ENCODE data around the gene MXD1. TPM values are rescaled to one million over a fixed set of nuclear protein-coding genes. Genes with fewer than 3 reads are reported as not detected.

MXD1 gene
- total RNA-seq, 6 donors from 2014 or later, result 16.3 to 94.3 (median 33.8) TPM

- Histone ChIP-seq H3K36me3 (peaks cover 0 to 23% (median 11%) of the 10 kb centered on the region in 4 donors), H3K4me1 (peaks cover 7 to 32% (median 17%) of the 10 kb centered on the region in 4 donors), H3K27me3 (no peaks in the 10 kb centered on the region), H3K4me3 (no peak overlapping the region), H3K27ac (peak overlapping the region; percentile 73 to 83 (median 77)), H3K9me3 (no peaks in the 10 kb centered on the region)
- TF ChIP-seq POLR2A (IDR thresholded peaks at IDR 0.05) (no peak), EP300 (IDR thresholded peaks at IDR 0.05) (no peak), POLR2AphosphoS5 (IDR thresholded peaks at IDR 0.05) (no peak)
- TF ChIP-seq, protein P1, sequence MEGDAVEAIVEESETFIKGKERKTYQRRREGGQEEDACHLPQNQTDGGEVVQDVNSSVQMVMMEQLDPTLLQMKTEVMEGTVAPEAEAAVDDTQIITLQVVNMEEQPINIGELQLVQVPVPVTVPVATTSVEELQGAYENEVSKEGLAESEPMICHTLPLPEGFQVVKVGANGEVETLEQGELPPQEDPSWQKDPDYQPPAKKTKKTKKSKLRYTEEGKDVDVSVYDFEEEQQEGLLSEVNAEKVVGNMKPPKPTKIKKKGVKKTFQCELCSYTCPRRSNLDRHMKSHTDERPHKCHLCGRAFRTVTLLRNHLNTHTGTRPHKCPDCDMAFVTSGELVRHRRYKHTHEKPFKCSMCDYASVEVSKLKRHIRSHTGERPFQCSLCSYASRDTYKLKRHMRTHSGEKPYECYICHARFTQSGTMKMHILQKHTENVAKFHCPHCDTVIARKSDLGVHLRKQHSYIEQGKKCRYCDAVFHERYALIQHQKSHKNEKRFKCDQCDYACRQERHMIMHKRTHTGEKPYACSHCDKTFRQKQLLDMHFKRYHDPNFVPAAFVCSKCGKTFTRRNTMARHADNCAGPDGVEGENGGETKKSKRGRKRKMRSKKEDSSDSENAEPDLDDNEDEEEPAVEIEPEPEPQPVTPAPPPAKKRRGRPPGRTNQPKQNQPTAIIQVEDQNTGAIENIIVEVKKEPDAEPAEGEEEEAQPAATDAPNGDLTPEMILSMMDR (IDR thresholded peaks at IDR 0.05), result no peak
- ATAC-seq (ENCODE audit: low FRiP score in 2 of 2) (no peak), DNase-seq (no peak)
- 88 to 92% methylated on average over 3 to 8 of the region's 8 CpGs for WGBS, 2 donors
Measured at GRCh38 chr2:69945941-69946340, 31.0 kb downstream of the MXD1 start.

- H3K4me3 ChIP-seq, result no peak overlapping the region
- H3K27me3 ChIP-seq, result no peaks in the 10 kb centered on the region
- TF ChIP-seq POLR2AphosphoS5 (IDR thresholded peaks at IDR 0.05) (no peak), EP300 (IDR thresholded peaks at IDR 0.05) (no peak), POLR2A (IDR thresholded peaks at IDR 0.05) (no peak)
- TF ChIP-seq, protein P1 (IDR thresholded peaks at IDR 0.05), result no peak
- 47 to 54% methylated on average over 12 to 13 of the region's 13 CpGs for WGBS, 2 donors
- H3K9me3 ChIP-seq, result no peaks in the 10 kb centered on the region
- ATAC-seq (ENCODE audit: low FRiP score in 2 of 2), result peak; percentile 59 to 69
- peaks cover 7 to 32% (median 17%) of the 10 kb centered on the region in 4 donors for H3K4me1 ChIP-seq
- H3K27ac ChIP-seq, result peak overlapping the region; percentile 73 to 83 (median 77)
- H3K36me3 ChIP-seq, result peaks cover 0 to 16% (median 10%) of the 10 kb centered on the region in 4 donors
- no peak for DNase-seq
Measured at GRCh38 chr2:69946351-69947324, 31.7 kb downstream of the MXD1 start.

DNA sequence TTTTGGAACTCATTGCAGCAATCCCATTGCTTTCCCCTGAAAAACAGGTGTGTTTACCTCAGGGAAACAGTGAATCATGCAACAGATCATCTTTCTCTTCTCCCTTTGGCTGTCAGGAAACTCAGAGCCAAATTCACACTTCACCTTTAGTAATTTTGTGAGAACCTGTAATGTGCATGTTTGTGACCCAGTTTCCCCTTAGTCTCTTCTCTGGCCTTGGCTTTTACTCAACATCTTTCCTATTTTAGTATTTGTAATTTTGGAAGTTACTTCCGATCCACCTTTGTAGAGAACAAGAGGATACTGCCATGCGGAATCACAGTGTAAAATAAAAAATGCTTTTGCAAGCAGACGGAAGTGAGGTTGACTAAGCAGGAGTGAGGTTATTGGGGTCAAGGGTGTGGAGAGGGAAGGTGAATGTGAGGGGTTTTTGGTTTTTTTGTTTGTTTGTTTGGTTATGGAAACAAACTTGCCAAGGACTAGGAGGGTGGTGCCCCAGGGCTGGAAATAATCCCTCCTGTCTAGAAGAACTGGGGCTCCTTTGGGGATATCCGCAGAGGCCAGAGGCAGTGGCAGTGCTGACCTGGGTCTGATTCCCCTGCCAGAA is 32.5 kb downstream of the MXD1 start:
- Histone ChIP-seq H3K9me3 (no peaks in the 10 kb centered on the region), H3K27ac (peak overlapping the region; percentile 73 to 83 (median 77)), H3K36me3 (peaks cover 0 to 11% (median 4%) of the 10 kb centered on the region in 4 donors), H3K27me3 (no peaks in the 10 kb centered on the region), H3K4me3 (no peak overlapping the region), H3K4me1 (peaks cover 7 to 32% (median 17%) of the 10 kb centered on the region in 4 donors)
- 83% methylated on average over 4 of the region's 4 CpGs for WGBS, 2 donors
- no peak for DNase-seq
- no peak for TF ChIP-seq POLR2A (IDR thresholded peaks at IDR 0.05)
- TF ChIP-seq POLR2AphosphoS5 (IDR thresholded peaks at IDR 0.05), result no peak
- TF ChIP-seq, protein P1 (IDR thresholded peaks at IDR 0.05), result no peak
- no peak for TF ChIP-seq EP300 (IDR thresholded peaks at IDR 0.05)
- no peak for ATAC-seq (ENCODE audit: low FRiP score in 2 of 2)

DNA sequence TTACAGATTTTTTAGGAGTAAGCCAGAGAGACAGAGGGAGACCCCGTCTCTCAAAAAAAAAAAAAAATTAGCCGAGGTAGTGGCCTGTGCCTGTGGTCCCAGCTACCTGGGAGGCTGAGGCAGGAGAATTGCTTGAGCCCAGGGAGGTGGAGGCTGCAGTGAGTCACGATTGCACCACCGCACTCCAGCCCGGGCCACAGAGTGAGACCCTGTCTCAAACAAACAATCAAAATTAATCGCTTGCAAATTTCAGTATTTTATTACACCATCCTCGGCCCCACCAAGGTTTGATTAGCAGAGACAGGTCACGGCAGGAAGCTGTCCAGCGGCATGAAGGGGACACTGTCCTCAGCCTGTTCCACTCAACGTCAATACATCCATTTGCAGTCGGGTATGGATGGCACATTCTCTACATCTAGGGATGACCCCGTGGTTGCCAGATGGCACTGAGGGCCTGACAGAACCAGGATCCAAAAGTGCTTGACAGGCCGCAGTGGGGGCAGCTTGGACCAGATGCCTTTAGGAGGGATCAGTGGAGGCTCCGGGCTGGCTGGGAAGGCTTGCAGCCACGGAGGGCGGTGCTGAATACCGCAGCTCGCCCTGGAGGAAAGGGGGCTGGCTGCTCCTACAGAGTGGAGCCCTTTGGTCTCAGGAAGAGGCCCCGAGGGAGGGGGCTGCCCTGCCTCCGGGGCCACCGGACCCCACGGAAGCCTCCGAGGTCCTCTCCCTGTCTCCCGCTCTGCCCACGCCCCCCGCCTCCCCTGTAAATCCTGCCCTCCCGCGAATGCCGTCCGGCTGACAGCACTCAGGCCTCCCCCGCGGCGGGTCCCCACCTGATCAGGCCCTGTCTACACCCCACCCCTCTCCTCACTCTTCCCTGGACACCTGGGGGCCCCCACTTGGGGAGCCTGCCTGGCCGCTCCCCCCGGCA is 33.4 kb downstream of the MXD1 start:
- Histone ChIP-seq H3K27ac (peak overlapping the region; percentile 73 to 83 (median 77)), H3K4me1 (peaks cover 7 to 25% (median 13%) of the 10 kb centered on the region in 4 donors), H3K36me3 (peaks cover 0 to 3% (median under 1%) of the 10 kb centered on the region in 4 donors), H3K27me3 (no peaks in the 10 kb centered on the region), H3K4me3 (peak overlapping the region in 1 of 4 donors; percentile 9), H3K9me3 (no peaks in the 10 kb centered on the region)
- 68 to 80% methylated on average over 22 to 34 of the region's 35 CpGs for WGBS, 2 donors
- ATAC-seq (ENCODE audit: low FRiP score in 2 of 2) (no peak), DNase-seq (peak in 1 of 2 donors; percentile 73)
- TF ChIP-seq POLR2A (IDR thresholded peaks at IDR 0.05) (no peak), POLR2AphosphoS5 (IDR thresholded peaks at IDR 0.05) (no peak), EP300 (IDR thresholded peaks at IDR 0.05) (no peak)
- TF ChIP-seq, protein P1 (IDR thresholded peaks at IDR 0.05), result no peak

Measured in upper lobe of left lung (tissue), 6 donors.